NCI-H2107 treated with DMSO at 0.1 percent for 48 hours (cell line): Measurements from ENCODE around the gene KIF5A.

Source experiments
- DNase-seq: peaks from one replicate; lab custom pipeline; 2025; ENCODE audit not compliant: unreplicated experiment; lab: John Stamatoyannopoulos, UW

KIF5A gene

GRCh38 chr12:57519796-57520052 is 30.1 kb upstream of the KIF5A start:
- no peak for DNase-seq

GRCh38 chr12:57520053-57520818 is 29.6 kb upstream of the KIF5A start, which contains the start of gene DDIT3:
Gene DDIT3, minus strand, starts transcription at chr12:57520514. Its CDS starts 3,108 bp downstream, at chr12:57517406.
- DNase-seq, result peak; percentile 98

GRCh38 chr12:57521525-57522010 is 28.3 kb upstream of the KIF5A start:
- DNase-seq, result no peak

- DNase-seq, result peak; percentile 76
These were observed 27.6 kb upstream of the KIF5A start, which contains the start of gene MBD6 for GRCh38 chr12:57522011-57522886. Gene MBD6, plus strand, starts transcription at chr12:57522824. Its CDS starts 1,480 bp downstream, at chr12:57524304.

- peak; percentile 21 for DNase-seq
These were observed 26.7 kb upstream of the KIF5A start for GRCh38 chr12:57522887-57523705.

- DNase-seq, result no peak
These were observed 25.9 kb upstream of the KIF5A start for GRCh38 chr12:57523706-57524614.

GRCh38 chr12:57524814-57525614 is 24.8 kb upstream of the KIF5A start:
- DNase-seq, result no peak

- no peak for DNase-seq
These were observed 24.0 kb upstream of the KIF5A start for GRCh38 chr12:57525615-57526383.

- no peak for DNase-seq
These were observed 23.2 kb upstream of the KIF5A start for GRCh38 chr12:57526477-57527126.

GRCh38 chr12:57527184-57527583 is 22.7 kb upstream of the KIF5A start:
- DNase-seq, result no peak

GRCh38 chr12:57528176-57528575 is 21.7 kb upstream of the KIF5A start:
- DNase-seq, result no peak

- no peak for DNase-seq
These were observed 20.9 kb upstream of the KIF5A start for GRCh38 chr12:57528831-57529555.

GRCh38 chr12:57529831-57530230 is 20.0 kb upstream of the KIF5A start:
- no peak for DNase-seq

GRCh38 chr12:57530396-57531142 is 19.3 kb upstream of the KIF5A start:
- no peak for DNase-seq

GRCh38 chr12:57531836-57532235 is 18.0 kb upstream of the KIF5A start:
- no peak for DNase-seq

GRCh38 chr12:57533108-57533507 is 16.7 kb upstream of the KIF5A start:
- no peak for DNase-seq

GRCh38 chr12:57534250-57534649 is 15.6 kb upstream of the KIF5A start:
- no peak for DNase-seq
